Activated T-cell treated with anti-CD3 and anti-CD28 coated beads for 48 hours (primary cell): ENCODE results near the gene ATP8B4.

ENCODE experiments used
- DNase-seq: peaks from one replicate; pipeline ENCODE4 v3.0.0-alpha.2; 2020; ENCODE audit warnings: low read depth

The ATP8B4 gene

GRCh38 chr15:49809894-49810609 lies 309.0 kb downstream of the ATP8B4 start:
- DNase-seq: no peak

DNA sequence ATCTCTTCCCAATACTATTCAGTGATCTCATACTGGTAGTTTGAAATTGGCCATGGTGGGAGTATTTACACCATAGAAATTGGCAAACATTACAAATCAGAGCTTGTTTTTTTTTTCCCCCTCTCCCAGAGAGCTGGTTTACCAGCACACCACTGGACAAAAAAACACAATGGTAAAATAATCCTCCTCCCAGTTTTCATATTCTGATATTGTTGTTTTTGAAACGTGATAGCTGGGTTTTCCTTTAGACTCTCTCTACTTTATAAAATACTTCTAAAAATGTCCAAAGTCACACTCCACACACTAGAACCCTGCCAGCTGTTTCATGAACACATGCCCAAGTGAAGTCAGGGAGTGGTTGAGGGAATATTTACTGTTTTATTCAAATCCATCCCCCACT lies 310.7 kb downstream of the ATP8B4 start:
- DNase-seq: no peak
